Hepatocyte (in vitro differentiated cells): ENCODE results near the gene ZNF536. TPM values are rescaled to one million over a fixed set of nuclear protein-coding genes. Genes with fewer than 3 reads are reported as not detected.

Experiments used
- DNase-seq: peaks from one replicate; pipeline ENCODE4 v3.0.0-alpha.2; 2016; ENCODE audit warnings: low spot score
- H2AFZ ChIP-seq: fragments of 200-600 bp; sonication (generic); 2 replicates; pipeline ENCODE4 v1.6.0; 2016; ENCODE audit warnings: antibody characterized with exemption, mild to moderate bottlenecking
- H3K27ac ChIP-seq: fragments of 200-600 bp; sonication (generic); 2 replicates; pipeline ENCODE4 v1.5.1; 2016; ENCODE audit warnings: mild to moderate bottlenecking
- H3K27me3 ChIP-seq: fragments of 200-600 bp; sonication (generic); 2 replicates; pipeline ENCODE4 v1.6.1; 2016
- H3K36me3 ChIP-seq: fragments of 200-600 bp; sonication (generic); replicated peaks from 2 replicates; pipeline ENCODE4 v1.5.1; 2016; ENCODE audit warnings: low read depth; ENCODE audit not compliant: insufficient read depth
- H3K4me1 ChIP-seq: fragments of 200-600 bp; sonication (generic); 2 replicates; pipeline ENCODE4 v1.5.1; 2016; ENCODE audit warnings: mild to moderate bottlenecking, moderate library complexity; ENCODE audit not compliant: insufficient read depth
- H3K4me2 ChIP-seq: fragments of 200-600 bp; sonication (generic); 2 replicates; pipeline ENCODE4 v1.6.0; 2016
- H3K4me3 ChIP-seq: fragments of 200-600 bp; sonication (generic); 2 replicates; pipeline ENCODE4 v1.5.1; 2016; ENCODE audit warnings: mild to moderate bottlenecking
- H3K79me2 ChIP-seq: fragments of 200-600 bp; sonication (generic); 2 replicates; pipeline ENCODE4 v1.6.0; 2017; ENCODE audit warnings: mild to moderate bottlenecking
- H3K9me2 ChIP-seq: fragments of 200-600 bp; sonication (generic); replicated peaks from 2 replicates; pipeline ENCODE4 v1.6.0; 2017; ENCODE audit warnings: mild to moderate bottlenecking; ENCODE audit not compliant: insufficient read depth
- H3K9me3 ChIP-seq: fragments of 200-600 bp; sonication (generic); 2 replicates; pipeline ENCODE4 v1.5.1; 2016; ENCODE audit warnings: low read depth, mild to moderate bottlenecking
- H4K20me1 ChIP-seq: fragments of 200-600 bp; sonication (generic); 2 replicates; pipeline ENCODE4 v1.6.0; 2016; ENCODE audit warnings: mild to moderate bottlenecking; ENCODE audit not compliant: insufficient read depth, poor library complexity, severe bottlenecking
- EZH2 ChIP-seq: fragments of 200-600 bp; sonication (generic); IDR thresholded peaks from 2 replicates; pipeline ENCODE4 v1.6.1; 2016; ENCODE audit warnings: antibody characterized with exemption, mild to moderate bottlenecking, borderline replicate concordance
- EZH2phosphoT487 ChIP-seq: fragments of 200-600 bp; sonication (generic); IDR thresholded peaks from one replicate; pipeline ENCODE4 v1.6.1; 2018; ENCODE audit warnings: antibody characterized with exemption, mild to moderate bottlenecking, low read depth, moderate library complexity; ENCODE audit not compliant: unreplicated experiment, severe bottlenecking
- WGBS: methylation state at CpG from one replicate; pipeline ENCODE4 v1.1.6; 2016; ENCODE audit warnings: low lambda C conversion rate; ENCODE audit errors: missing lambda C conversion rate; 5-methylcytosine and 5-hydroxymethylcytosine counted together
- polyA plus RNA-seq: library from polyadenylated mRNA; unstranded; fragments of >200 nt; fragmentation: Nextera tagmentation; extraction: Ambion mirVana; gene quantifications from 2 replicates; pipeline ENCODE4 v1.2.1, GENCODE V29; 2016
- total RNA-seq: library from RNA; depleted of rRNA; stranded (reverse); fragments of >200 nt; gene quantifications from 2 replicates; pipeline ENCODE4 v1.2.3, GENCODE V29; 2014
- TF ChIP-seq, protein P1 (sequence below): fragments of 200-600 bp; sonication (generic); IDR thresholded peaks from 2 replicates; pipeline ENCODE4 v1.5.1; 2016; ENCODE audit warnings: antibody characterized with exemption, mild to moderate bottlenecking; ENCODE audit not compliant: poor library complexity

The ZNF536 gene
- total and polyA plus RNA-seq, 2 experiments from 2014 or later: 4.1 to 7.5 TPM

GRCh38 chr19:30332445-30333234, 39.5 kb upstream of the ZNF536 start:
- Histone ChIP-seq H4K20me1 (no peaks in the 10 kb centered on the region), H3K79me2 (no peaks in the 10 kb centered on the region), H3K9me2 (no peaks in the 10 kb centered on the region), H3K36me3 (no peaks in the 10 kb centered on the region), H2AFZ (no peak overlapping the region), H3K9me3 (no peaks in the 10 kb centered on the region), H3K27me3 (no peaks in the 10 kb centered on the region), H3K27ac (no peak overlapping the region), H3K4me3 (no peak overlapping the region), H3K4me2 (no peak overlapping the region), H3K4me1 (no peaks in the 10 kb centered on the region)
- WGBS: 92% methylated on average over 10 of the region's 10 CpGs
- DNase-seq: no peak
- TF ChIP-seq EZH2phosphoT487: no peak
- no peak for TF ChIP-seq EZH2
- TF ChIP-seq, protein P1, sequence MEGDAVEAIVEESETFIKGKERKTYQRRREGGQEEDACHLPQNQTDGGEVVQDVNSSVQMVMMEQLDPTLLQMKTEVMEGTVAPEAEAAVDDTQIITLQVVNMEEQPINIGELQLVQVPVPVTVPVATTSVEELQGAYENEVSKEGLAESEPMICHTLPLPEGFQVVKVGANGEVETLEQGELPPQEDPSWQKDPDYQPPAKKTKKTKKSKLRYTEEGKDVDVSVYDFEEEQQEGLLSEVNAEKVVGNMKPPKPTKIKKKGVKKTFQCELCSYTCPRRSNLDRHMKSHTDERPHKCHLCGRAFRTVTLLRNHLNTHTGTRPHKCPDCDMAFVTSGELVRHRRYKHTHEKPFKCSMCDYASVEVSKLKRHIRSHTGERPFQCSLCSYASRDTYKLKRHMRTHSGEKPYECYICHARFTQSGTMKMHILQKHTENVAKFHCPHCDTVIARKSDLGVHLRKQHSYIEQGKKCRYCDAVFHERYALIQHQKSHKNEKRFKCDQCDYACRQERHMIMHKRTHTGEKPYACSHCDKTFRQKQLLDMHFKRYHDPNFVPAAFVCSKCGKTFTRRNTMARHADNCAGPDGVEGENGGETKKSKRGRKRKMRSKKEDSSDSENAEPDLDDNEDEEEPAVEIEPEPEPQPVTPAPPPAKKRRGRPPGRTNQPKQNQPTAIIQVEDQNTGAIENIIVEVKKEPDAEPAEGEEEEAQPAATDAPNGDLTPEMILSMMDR: no peak

DNA sequence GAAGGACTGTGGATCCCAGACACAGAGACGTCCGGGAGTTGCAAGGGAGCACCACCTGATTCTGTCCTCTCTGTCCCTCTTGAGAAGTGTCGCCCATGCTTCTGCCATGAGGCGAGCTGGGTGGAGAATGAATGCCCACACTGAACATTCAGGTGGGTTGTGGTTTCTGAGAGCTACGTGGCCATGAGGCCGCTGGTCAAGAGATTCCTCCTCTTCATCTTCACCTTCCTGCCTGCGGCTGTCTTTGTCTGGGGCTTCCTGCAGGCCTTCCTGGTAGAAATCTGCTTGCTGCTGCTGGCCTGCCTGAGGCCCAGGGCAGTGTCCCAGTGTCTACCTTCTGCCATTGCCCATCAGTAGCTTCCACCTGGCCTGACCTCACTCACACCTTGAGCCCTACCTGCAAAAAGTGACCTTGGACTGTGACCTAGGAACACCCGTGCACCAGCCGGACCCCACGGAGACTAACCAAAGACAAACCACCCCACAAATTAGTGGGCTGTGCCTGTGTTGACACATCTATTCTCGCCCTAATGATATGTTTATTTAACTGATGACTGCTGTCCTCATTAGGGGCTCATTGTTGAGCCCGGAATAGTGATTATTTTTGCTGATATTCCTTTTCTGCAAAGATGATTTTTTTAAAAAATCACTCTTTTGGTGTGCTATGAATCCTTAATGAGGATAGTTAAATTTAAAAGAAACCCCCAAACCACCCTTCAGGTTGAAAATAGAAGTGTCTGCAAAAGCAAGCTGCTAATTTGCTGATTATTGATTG, 38.7 kb upstream of the ZNF536 start:
- Histone ChIP-seq H3K4me3 (no peak overlapping the region), H3K9me3 (no peaks in the 10 kb centered on the region), H3K4me1 (no peaks in the 10 kb centered on the region), H4K20me1 (no peaks in the 10 kb centered on the region), H2AFZ (no peak overlapping the region), H3K36me3 (no peaks in the 10 kb centered on the region), H3K9me2 (no peaks in the 10 kb centered on the region), H3K4me2 (no peak overlapping the region), H3K27ac (no peak overlapping the region), H3K27me3 (no peaks in the 10 kb centered on the region), H3K79me2 (no peaks in the 10 kb centered on the region)
- 90% methylated on average over 12 of the region's 12 CpGs for WGBS
- TF ChIP-seq EZH2 (no peak), EZH2phosphoT487 (no peak)
- TF ChIP-seq, protein P1: no peak
- no peak for DNase-seq

- H3K4me3 ChIP-seq: no peak overlapping the region
- 83% methylated on average over 10 of the region's 10 CpGs for WGBS
- no peaks in the 10 kb centered on the region for H3K36me3 ChIP-seq
- no peaks in the 10 kb centered on the region for H3K9me3 ChIP-seq
- no peak overlapping the region for H3K27ac ChIP-seq
- H2AFZ ChIP-seq: no peak overlapping the region
- H3K27me3 ChIP-seq: no peaks in the 10 kb centered on the region
- no peaks in the 10 kb centered on the region for H4K20me1 ChIP-seq
- H3K9me2 ChIP-seq: no peaks in the 10 kb centered on the region
- H3K4me1 ChIP-seq: no peaks in the 10 kb centered on the region
- TF ChIP-seq, protein P1: no peak
- TF ChIP-seq EZH2 (no peak), EZH2phosphoT487 (no peak)
- H3K4me2 ChIP-seq: no peak overlapping the region
- DNase-seq: no peak
- H3K79me2 ChIP-seq: no peaks in the 10 kb centered on the region
Measured at GRCh38 chr19:30334841-30335240, 37.3 kb upstream of the ZNF536 start.
